CD4-positive, alpha-beta memory T cell (primary cell): Measurements from ENCODE around the gene CCDC50. TPM values are rescaled to one million over a fixed set of nuclear protein-coding genes. Genes with fewer than 3 reads are reported as not detected.

Experiments used
- CTCF ChIA-PET: fragments of 350-600 bp; sonication (Branson Sonifier 250); formaldehyde crosslinking; loops from one replicate; lab custom pipeline; 2021; ENCODE audit warnings: inconsistent platforms; ENCODE audit not compliant: partially characterized antibody; lab: Charles Lee
- POLR2A ChIA-PET: fragments of 350-600 bp; sonication (Branson Sonifier 250); formaldehyde crosslinking; loops from one replicate; lab custom pipeline; 2021; ENCODE audit not compliant: partially characterized antibody; lab: Charles Lee
- DNase-seq, 5 donors: peaks; one replicate each; pipeline versions ENCODE4 v3.0.0 to v3.0.0-alpha.2; 2020 to 2022; ENCODE audit warnings: mixed read lengths in 1 of 5
- H3K27ac ChIP-seq: one replicate; pipeline ENCODE4 v1.7.0; 2013; ENCODE audit warnings: low read depth, low read length
- H3K27me3 ChIP-seq: 2 replicates; pipeline ENCODE4 v1.7.0; 2013; ENCODE audit warnings: mild to moderate bottlenecking, low read length, moderate library complexity; ENCODE audit not compliant: insufficient read depth
- H3K36me3 ChIP-seq: 2 replicates; pipeline ENCODE4 v1.7.0; 2013; ENCODE audit warnings: mild to moderate bottlenecking, low read length, moderate library complexity; ENCODE audit not compliant: insufficient read depth
- H3K4me1 ChIP-seq: 2 replicates; pipeline ENCODE4 v1.7.0; 2013; ENCODE audit warnings: mild to moderate bottlenecking, low read length, moderate library complexity; ENCODE audit not compliant: insufficient read depth
- H3K4me3 ChIP-seq, 2 donors: one replicate each; pipeline ENCODE4 v1.7.0; 2013; ENCODE audit warnings: low read length in 2 of 2, mild to moderate bottlenecking in 1 of 2
- H3K9me3 ChIP-seq, 2 donors: one replicate each; pipeline ENCODE4 v1.7.0; 2013; ENCODE audit warnings: low read length in 2 of 2, control low read depth in 1 of 2; ENCODE audit not compliant: control insufficient read depth in 1 of 2
- H3K27ac Mint-ChIP-seq, 7 donors: one replicate each; pipeline ENCODE4 v1.8.0; 2020 to 2021; ENCODE audit warnings: mixed read lengths in 7 of 7, mild to moderate bottlenecking in 6 of 7, inconsistent platforms in 3 of 7, moderate library complexity in 3 of 7
- H3K27me3 Mint-ChIP-seq, 2 donors: one replicate each; pipeline ENCODE4 v1.8.0; 2020 to 2021; ENCODE audit warnings: mixed read lengths in 2 of 2
- H3K36me3 Mint-ChIP-seq, 2 donors: one replicate each; pipeline ENCODE4 v1.8.0; 2020 to 2021; ENCODE audit warnings: mixed read lengths in 2 of 2, inconsistent platforms in 1 of 2, mild to moderate bottlenecking in 1 of 2
- H3K4me1 Mint-ChIP-seq, 4 donors: one replicate each; pipeline ENCODE4 v1.8.0; 2020 to 2021; ENCODE audit warnings: mixed read lengths in 4 of 4, mild to moderate bottlenecking in 1 of 4
- H3K4me3 Mint-ChIP-seq, 8 donors: one replicate each; pipeline ENCODE4 v1.8.0; 2020 to 2021; ENCODE audit warnings: mixed read lengths in 8 of 8, mild to moderate bottlenecking in 7 of 8, moderate library complexity in 6 of 8, inconsistent platforms in 3 of 8
- H3K9me3 Mint-ChIP-seq, 8 donors: one replicate each; pipeline ENCODE4 v1.8.0; 2020 to 2021; ENCODE audit warnings: mixed read lengths in 8 of 8, mild to moderate bottlenecking in 5 of 8, inconsistent platforms in 3 of 8, moderate library complexity in 1 of 8
- intact Hi-C: fragments of 100-400 bp; cut with micrococcal nuclease; formaldehyde crosslinking; loops from one replicate; pipeline ENCODE4 v1.15.1; 2023
- polyA plus RNA-seq, 2 donors: library from polyadenylated mRNA; unstranded; fragments of 300-500 nt; fragmentation: Illumina TruSeq; gene quantifications; one replicate each; pipeline ENCODE4 v1.2.3, GENCODE V29; 2021
- total RNA-seq, 2 experiments: library from RNA; stranded (reverse); gene quantifications; one replicate each; pipeline ENCODE4 v1.2.3, GENCODE V29; 2021

The CCDC50 gene
- total and polyA plus RNA-seq, 4 experiments from 2014 or later = 3.8 to 10.1 (median 7.2) TPM

DNA sequence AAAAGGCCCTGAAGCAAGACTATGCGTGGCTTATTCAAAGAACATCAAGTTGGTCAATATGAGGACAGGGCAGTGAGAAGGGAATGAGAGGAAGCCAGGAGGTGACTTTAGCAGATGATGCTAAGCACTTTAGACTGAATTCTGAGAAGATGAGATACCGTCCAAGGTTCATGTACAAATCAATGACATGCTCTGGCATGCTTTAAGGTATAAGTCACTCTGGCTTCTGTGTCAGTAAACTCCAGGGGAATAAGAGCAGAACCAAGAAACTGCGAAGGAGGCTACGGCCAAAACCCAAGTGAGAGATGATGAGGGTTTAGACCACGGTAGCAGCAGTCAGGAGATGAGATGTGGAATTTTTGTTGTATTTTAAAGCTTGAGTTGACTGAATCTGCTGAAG lies 8.9 kb upstream of the CCDC50 start:
- H3K27ac Mint-ChIP-seq = no peak overlapping the region
- H3K9me3 Mint-ChIP-seq = peaks cover 0 to 6% (median 0%) of the 10 kb centered on the region in 8 donors
- H3K27ac ChIP-seq = no peak overlapping the region
- H3K9me3 ChIP-seq = no peaks in the 10 kb centered on the region
- no peaks in the 10 kb centered on the region for H3K36me3 Mint-ChIP-seq
- no peaks in the 10 kb centered on the region for H3K27me3 ChIP-seq
- ChIA-PET CTCF (no interaction called here), POLR2A (no interaction called here)
- H3K4me3 ChIP-seq = no peak overlapping the region
- no peaks in the 10 kb centered on the region for H3K36me3 ChIP-seq
- no peak for DNase-seq
- no peaks in the 10 kb centered on the region for H3K27me3 Mint-ChIP-seq
- H3K4me1 Mint-ChIP-seq = no peaks in the 10 kb centered on the region
- H3K4me1 ChIP-seq = no peaks in the 10 kb centered on the region
- H3K4me3 Mint-ChIP-seq = no peak overlapping the region
- intact Hi-C loops = no loop called here

DNA sequence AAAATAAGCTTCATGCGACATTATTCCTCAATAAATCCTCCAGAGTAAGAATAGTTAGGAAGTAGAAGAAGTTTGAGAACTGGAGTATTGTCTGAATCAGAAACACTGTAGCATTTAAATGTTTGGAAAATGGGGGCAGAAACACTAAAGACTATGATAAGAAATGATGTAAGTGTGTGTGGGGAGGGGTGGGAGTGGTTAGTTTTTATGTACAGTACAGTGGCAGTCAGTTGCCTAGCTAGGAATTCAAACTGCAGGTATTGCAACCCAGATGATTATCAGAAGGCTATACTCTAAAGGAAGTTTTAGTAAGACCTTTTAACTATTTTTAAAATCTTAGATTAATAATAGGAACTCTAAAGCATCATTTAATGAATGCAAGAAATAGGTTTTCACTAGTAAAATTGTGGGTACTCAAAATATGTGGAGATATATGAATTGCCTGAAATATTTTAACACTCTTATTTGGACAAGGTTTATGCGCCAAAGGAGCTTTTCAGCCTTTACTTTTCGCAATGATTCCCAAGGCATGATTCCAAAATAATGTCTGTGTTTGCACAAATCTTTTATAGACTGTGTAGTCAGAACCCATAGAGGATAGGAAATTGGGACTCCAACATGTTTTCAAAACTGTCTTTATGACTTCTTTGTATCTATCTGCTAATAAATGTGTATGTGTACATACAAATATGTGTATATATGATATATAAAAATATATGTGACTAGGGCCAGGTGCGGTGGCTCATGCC lies 8.0 kb upstream of the CCDC50 start:
- Mint-ChIP-seq H3K4me1 (no peaks in the 10 kb centered on the region), H3K4me3 (no peak overlapping the region), H3K9me3 (peaks cover 0 to 5% (median 0%) of the 10 kb centered on the region in 8 donors), H3K27me3 (no peaks in the 10 kb centered on the region), H3K27ac (no peak overlapping the region), H3K36me3 (no peaks in the 10 kb centered on the region)
- no peak overlapping the region for H3K4me3 ChIP-seq
- intact Hi-C loops = no loop called here
- H3K9me3 ChIP-seq = no peaks in the 10 kb centered on the region
- ChIA-PET POLR2A (no interaction called here), CTCF (no interaction called here)
- no peak overlapping the region for H3K27ac ChIP-seq
- no peaks in the 10 kb centered on the region for H3K36me3 ChIP-seq
- no peaks in the 10 kb centered on the region for H3K4me1 ChIP-seq
- no peak for DNase-seq
- no peaks in the 10 kb centered on the region for H3K27me3 ChIP-seq

DNA sequence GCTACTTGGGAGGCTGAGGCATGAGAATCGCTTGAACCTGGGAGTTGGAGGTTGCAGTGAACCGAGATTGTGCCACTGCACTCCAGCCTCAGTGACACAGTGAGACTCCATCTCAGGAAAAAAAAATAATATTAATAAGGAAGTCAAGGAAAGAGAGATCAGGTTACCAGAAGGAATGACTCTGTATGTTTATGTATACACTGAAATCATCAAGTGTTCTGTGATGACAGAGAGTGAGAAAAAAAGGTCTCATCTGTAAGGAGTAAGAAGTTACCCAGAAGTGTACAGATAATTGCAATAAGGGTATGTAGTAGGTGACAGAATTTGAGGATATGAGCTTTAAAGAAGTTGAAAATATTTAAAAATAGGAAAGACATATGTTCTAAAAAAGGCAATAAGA lies 4.3 kb upstream of the CCDC50 start:
- ChIA-PET CTCF (no interaction called here), POLR2A (no interaction called here)
- no peak overlapping the region for H3K4me3 Mint-ChIP-seq
- H3K36me3 Mint-ChIP-seq = peaks cover 0 to 2% of the 10 kb centered on the region in 2 donors
- H3K4me3 ChIP-seq = no peak overlapping the region
- no peaks in the 10 kb centered on the region for H3K9me3 ChIP-seq
- peaks cover 9% of the 10 kb centered on the region for H3K4me1 ChIP-seq
- no peaks in the 10 kb centered on the region for H3K36me3 ChIP-seq
- DNase-seq = no peak
- no peak overlapping the region for H3K27ac Mint-ChIP-seq
- peaks cover 0 to 6% of the 10 kb centered on the region in 2 donors for H3K27me3 Mint-ChIP-seq
- intact Hi-C loops = no loop called here
- H3K9me3 Mint-ChIP-seq = peaks cover 0 to 2% (median 0%) of the 10 kb centered on the region in 8 donors
- peaks cover 5 to 10% (median 8%) of the 10 kb centered on the region in 4 donors for H3K4me1 Mint-ChIP-seq
- H3K27ac ChIP-seq = no peak overlapping the region
- H3K27me3 ChIP-seq = no peaks in the 10 kb centered on the region

DNA sequence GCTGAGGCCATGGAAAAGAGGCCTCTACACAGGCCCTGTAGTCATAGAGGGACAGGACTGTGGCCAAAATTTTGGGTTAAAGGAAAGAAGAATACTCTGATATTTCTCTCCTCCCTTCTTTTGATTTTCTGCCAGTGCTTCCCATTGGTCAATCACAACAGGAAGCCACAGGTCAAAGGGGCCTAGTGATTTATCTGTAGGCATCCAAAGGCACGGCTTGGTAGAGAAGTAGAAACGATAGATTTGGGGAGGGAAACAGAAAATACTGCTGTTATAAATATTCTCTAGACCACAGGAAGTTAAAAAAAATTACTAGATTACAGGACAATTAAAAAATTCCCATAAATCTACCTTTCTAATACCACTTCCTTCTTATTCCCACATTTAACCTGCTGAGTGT lies 1.7 kb upstream of the CCDC50 start:
- Mint-ChIP-seq H3K4me1 (peaks cover 9 to 25% (median 19%) of the 10 kb centered on the region in 4 donors), H3K4me3 (no peak overlapping the region), H3K9me3 (no peaks in the 10 kb centered on the region), H3K36me3 (peaks cover 0 to 2% of the 10 kb centered on the region in 2 donors), H3K27ac (peak overlapping the region in 2 of 7 donors; percentile 15 to 86), H3K27me3 (peaks cover 0 to 11% of the 10 kb centered on the region in 2 donors)
- ChIA-PET POLR2A (no interaction called here), CTCF (no interaction called here)
- no peaks in the 10 kb centered on the region for H3K27me3 ChIP-seq
- no peaks in the 10 kb centered on the region for H3K36me3 ChIP-seq
- intact Hi-C loops = no loop called here
- peaks cover 16% of the 10 kb centered on the region for H3K4me1 ChIP-seq
- H3K9me3 ChIP-seq = no peaks in the 10 kb centered on the region
- no peak overlapping the region for H3K27ac ChIP-seq
- H3K4me3 ChIP-seq = no peak overlapping the region
- DNase-seq = no peak

DNA sequence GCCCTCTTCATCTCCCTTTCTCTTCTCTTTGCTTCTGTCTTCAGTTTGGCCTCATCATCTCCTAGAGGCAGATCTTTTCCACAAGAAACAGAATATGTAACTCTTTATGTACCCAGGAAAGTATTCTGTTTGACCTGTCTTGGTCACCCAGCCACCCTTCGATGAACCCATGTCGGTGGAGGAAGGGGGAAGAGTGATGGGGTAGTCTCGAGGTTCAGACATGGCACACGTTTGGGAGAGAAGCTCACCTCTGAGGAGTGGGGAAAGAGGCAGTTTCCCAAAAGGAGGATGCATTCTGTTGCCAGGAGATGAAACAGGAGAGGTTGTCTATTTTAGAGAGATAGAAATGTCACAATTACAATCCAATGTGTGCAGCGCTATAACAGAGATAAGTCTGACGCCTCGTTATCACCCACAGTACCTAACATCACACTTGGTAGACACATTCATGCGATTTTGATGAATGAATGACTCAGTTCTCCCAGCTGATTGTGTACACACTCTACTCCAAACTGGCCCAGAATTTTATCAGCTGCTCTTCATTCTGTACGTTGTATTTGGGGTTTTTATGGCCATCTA lies 722 bp upstream of the CCDC50 start:
- peak overlapping the region; percentile 73 to 82 (median 78) for H3K4me3 Mint-ChIP-seq
- peak in 1 of 5 donors; percentile 45 for DNase-seq

DNA sequence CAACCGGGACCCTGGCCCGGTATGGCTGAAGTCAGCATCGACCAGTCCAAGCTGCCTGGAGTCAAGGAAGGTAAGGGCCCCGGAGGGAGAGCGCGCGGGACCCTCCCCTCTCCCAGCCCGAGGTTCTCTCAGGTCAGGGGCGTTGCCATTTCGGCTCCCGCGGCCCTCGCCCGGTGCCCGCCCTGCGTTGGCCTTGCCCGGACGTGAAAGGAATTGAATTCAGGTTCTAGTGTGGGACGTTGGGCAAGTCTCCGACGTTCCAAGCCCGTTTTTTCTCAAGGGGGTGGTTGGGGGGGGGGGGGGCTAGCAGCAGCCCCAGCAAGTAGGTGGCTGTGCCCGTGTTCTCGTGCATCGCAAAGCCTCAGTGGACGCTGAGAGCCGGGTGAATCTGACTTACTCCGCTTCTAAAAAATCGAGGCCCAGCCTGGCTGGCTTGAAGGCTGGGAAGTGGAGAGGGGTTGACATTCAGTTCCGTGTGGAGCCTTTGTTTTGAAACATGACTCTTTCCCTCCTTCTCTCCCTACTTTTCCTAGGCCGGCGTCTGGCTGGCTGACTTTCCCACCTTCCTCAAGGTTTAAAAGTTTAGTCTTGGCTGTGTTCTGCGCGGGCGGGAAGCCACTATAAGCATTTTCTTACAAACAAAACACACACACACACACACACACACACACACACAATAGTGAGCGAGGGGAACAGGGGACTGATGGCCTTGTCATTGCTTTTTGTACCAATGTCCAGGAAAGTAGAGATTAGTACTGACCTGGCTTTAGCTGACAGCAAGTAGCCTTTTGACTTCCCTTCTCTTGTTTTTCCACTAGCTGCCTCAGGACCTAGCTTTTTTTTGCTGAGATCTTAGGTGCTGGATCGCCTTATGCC lies 698 bp downstream of the CCDC50 start, which contains the start of gene UTS2B:
UTS2B (minus strand) TSS at position 873 of the 876 bp plus-strand sequence. CDS start 48,337 bp downstream, outside the sequence.
- H3K27me3 Mint-ChIP-seq = peaks cover 0 to 11% of the 10 kb centered on the region in 2 donors
- peak within 1 kb of the TSS; percentile 76 to 89 (median 84) for H3K4me3 Mint-ChIP-seq
- H3K9me3 Mint-ChIP-seq = no peaks in the 10 kb centered on the region
- H3K36me3 ChIP-seq = no peaks in the 10 kb centered on the region
- H3K36me3 Mint-ChIP-seq = peaks cover 0 to 2% of the 10 kb centered on the region in 2 donors
- intact Hi-C loops = no loop called here
- no peaks in the 10 kb centered on the region for H3K9me3 ChIP-seq
- peaks cover 13 to 29% (median 22%) of the 10 kb centered on the region in 4 donors for H3K4me1 Mint-ChIP-seq
- H3K4me3 ChIP-seq = peak within 1 kb of the TSS in 1 of 2 donors; percentile 58
- ChIA-PET POLR2A (no interaction called here), CTCF (no interaction called here)
- H3K27ac ChIP-seq = peak within 1 kb of the TSS; percentile 40
- DNase-seq = peak in 3 of 5 donors; percentile 7 to 14 (median 12)
- H3K27ac Mint-ChIP-seq = peak within 1 kb of the TSS in 6 of 7 donors; percentile 44 to 92 (median 66)
- H3K4me1 ChIP-seq = peaks cover 24% of the 10 kb centered on the region
- no peaks in the 10 kb centered on the region for H3K27me3 ChIP-seq

More for the DNA sequence above, 722 bp upstream of the CCDC50 start:
- CTCF ChIA-PET = interaction anchor here (1.1 kb wide), 1 partner anchor 38 kb away, joined by 3 read pairs; no protein-coding TSS in a partner anchor
- H3K9me3 Mint-ChIP-seq = no peaks in the 10 kb centered on the region
- H3K4me1 Mint-ChIP-seq = peaks cover 13 to 29% (median 20%) of the 10 kb centered on the region in 4 donors
- peaks cover 0 to 2% of the 10 kb centered on the region in 2 donors for H3K36me3 Mint-ChIP-seq
- POLR2A ChIA-PET = no interaction called here
- Histone ChIP-seq H3K36me3 (no peaks in the 10 kb centered on the region), H3K27ac (no peak overlapping the region), H3K27me3 (no peaks in the 10 kb centered on the region), H3K4me1 (peaks cover 22% of the 10 kb centered on the region), H3K4me3 (peak overlapping the region in 1 of 2 donors; percentile 58), H3K9me3 (no peaks in the 10 kb centered on the region)
- H3K27ac Mint-ChIP-seq = peak overlapping the region; percentile 38 to 87 (median 63)
- peaks cover 0 to 11% of the 10 kb centered on the region in 2 donors for H3K27me3 Mint-ChIP-seq
- intact Hi-C loops = no loop called here
